Stomach (tissue), 9 donors: ENCODE results near the gene LRRC70. TPM values are rescaled to one million over a fixed set of nuclear protein-coding genes. Genes with fewer than 3 reads are reported as not detected.

ENCODE experiments used
- DNase-seq, 2 donors: peaks; one replicate each; pipeline versions ENCODE4 v3.0.0 to v3.0.0-alpha.2; 2013 to 2019
- H3K27ac ChIP-seq, 5 donors: fragments of 200-600 bp in 4 of 5; sonication (generic) in 4 of 5; one replicate each; pipeline ENCODE4 v1.5.1; 2013 to 2019; ENCODE audit warnings: mild to moderate bottlenecking in 1 of 5, moderate library complexity in 1 of 5
- H3K27me3 ChIP-seq, 3 donors: fragments of 200-600 bp; sonication (generic); one replicate each; pipeline ENCODE4 v1.5.1; 2017 to 2019; ENCODE audit warnings: mixed run types in 1 of 3
- H3K36me3 ChIP-seq, 4 donors: fragments of 200-600 bp; sonication (generic); 1 replicate in 3 of 4; 2 replicates in 1 of 4; pipeline ENCODE4 v1.5.1; 2016 to 2019
- H3K4me1 ChIP-seq, 4 donors: fragments of 200-600 bp; sonication (generic); one replicate each; pipeline ENCODE4 v1.5.1; 2016 to 2019
- H3K4me3 ChIP-seq, 4 donors: fragments of 200-600 bp; sonication (generic) in 3 of 4; one replicate each; pipeline ENCODE4 v1.5.1; 2016 to 2019; ENCODE audit warnings: mild to moderate bottlenecking in 1 of 4
- H3K9me3 ChIP-seq, 4 donors: fragments of 200-600 bp; sonication (generic); one replicate each; pipeline ENCODE4 v1.5.1; 2016 to 2019
- EP300 ChIP-seq: sonication (generic); formaldehyde crosslinking; IDR thresholded peaks from one replicate; pipeline ENCODE4 v1.6.1; 2017; ENCODE audit warnings: antibody characterized with exemption
- POLR2A ChIP-seq, 4 donors: fragments of 450-650 bp; IDR thresholded peaks; one replicate each; pipeline ENCODE4 v1.6.1; 2016; ENCODE audit warnings: antibody characterized with exemption in 4 of 4, control low read depth in 2 of 4, mild to moderate bottlenecking in 1 of 4, moderate library complexity in 1 of 4
- POLR2AphosphoS5 ChIP-seq, 3 donors: sonication (generic); formaldehyde crosslinking; IDR thresholded peaks; one replicate each; pipeline ENCODE4 v1.6.1; 2016; ENCODE audit warnings: antibody characterized with exemption in 3 of 3
- WGBS, 5 donors: extraction: QIAGEN DNeasy Blood & Tissue Kit in 3 of 5; methylation state at CpG; one replicate each; pipeline versions ENCODE4 v1.1.5 to v1.1.7; 2013 to 2018; 5-methylcytosine and 5-hydroxymethylcytosine counted together
- intact Hi-C: fragments of 100-400 bp; cut with DNase I; formaldehyde crosslinking; loops from one replicate; pipeline ENCODE4 v1.15.1; 2023; ENCODE audit warnings: low total_unique reads
- polyA plus RNA-seq, 3 donors: library from polyadenylated mRNA; stranded (reverse); fragments of 200-250 nt; gene quantifications; one replicate each; pipeline ENCODE4 v1.2.3, GENCODE V29; 2013
- total RNA-seq, 5 donors: library from RNA; depleted of rRNA; stranded (reverse); fragments of >200 nt; gene quantifications; one replicate each; pipeline versions ENCODE4 v1.1.0 to v1.2.3, GENCODE V29; 2014 to 2016
- TF ChIP-seq, protein P1 (sequence below), 7 experiments: fragments of 450-650 bp in 4 of 7; fragments of 200-600 bp in 3 of 7; sonication (generic) in 3 of 7; IDR thresholded peaks; one replicate each; pipeline ENCODE4 v1.5.1; 2016 to 2019; ENCODE audit warnings: antibody characterized with exemption in 7 of 7, control low read depth in 2 of 7, mild to moderate bottlenecking in 1 of 7
- donor health status: healthy with polysubstance abuse.
- donor health status: Bipolar disorder and iron deficiency.
- donor health status: healthy.

LRRC70 gene
- total and polyA plus RNA-seq, 8 donors = 0.68 to 22.8 (median 5.3) TPM; not detected in 2

GRCh38 chr5:62585306-62585705 is 6.7 kb downstream of the LRRC70 start:
- DNase-seq = no peak
- intact Hi-C loops = no loop called here
- no peak overlapping the region for H3K4me3 ChIP-seq
- H3K9me3 ChIP-seq = no peaks in the 10 kb centered on the region
- WGBS, 5 donors = 60 to 82% (median 76%) methylated on average over 2 of the region's 2 CpGs
- H3K36me3 ChIP-seq = peaks cover 0 to 15% (median 10%) of the 10 kb centered on the region in 4 donors
- peaks cover 0 to 10% (median 0%) of the 10 kb centered on the region in 4 donors for H3K4me1 ChIP-seq
- H3K27me3 ChIP-seq = no peaks in the 10 kb centered on the region
- no peak for TF ChIP-seq EP300
- TF ChIP-seq, protein P1, sequence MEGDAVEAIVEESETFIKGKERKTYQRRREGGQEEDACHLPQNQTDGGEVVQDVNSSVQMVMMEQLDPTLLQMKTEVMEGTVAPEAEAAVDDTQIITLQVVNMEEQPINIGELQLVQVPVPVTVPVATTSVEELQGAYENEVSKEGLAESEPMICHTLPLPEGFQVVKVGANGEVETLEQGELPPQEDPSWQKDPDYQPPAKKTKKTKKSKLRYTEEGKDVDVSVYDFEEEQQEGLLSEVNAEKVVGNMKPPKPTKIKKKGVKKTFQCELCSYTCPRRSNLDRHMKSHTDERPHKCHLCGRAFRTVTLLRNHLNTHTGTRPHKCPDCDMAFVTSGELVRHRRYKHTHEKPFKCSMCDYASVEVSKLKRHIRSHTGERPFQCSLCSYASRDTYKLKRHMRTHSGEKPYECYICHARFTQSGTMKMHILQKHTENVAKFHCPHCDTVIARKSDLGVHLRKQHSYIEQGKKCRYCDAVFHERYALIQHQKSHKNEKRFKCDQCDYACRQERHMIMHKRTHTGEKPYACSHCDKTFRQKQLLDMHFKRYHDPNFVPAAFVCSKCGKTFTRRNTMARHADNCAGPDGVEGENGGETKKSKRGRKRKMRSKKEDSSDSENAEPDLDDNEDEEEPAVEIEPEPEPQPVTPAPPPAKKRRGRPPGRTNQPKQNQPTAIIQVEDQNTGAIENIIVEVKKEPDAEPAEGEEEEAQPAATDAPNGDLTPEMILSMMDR (IDR thresholded peaks at IDR 0.05) = no peak
- no peak for TF ChIP-seq POLR2AphosphoS5 (IDR thresholded peaks at IDR 0.05)
- no peak for TF ChIP-seq POLR2A (IDR thresholded peaks at IDR 0.05)
- no peak overlapping the region for H3K27ac ChIP-seq

DNA sequence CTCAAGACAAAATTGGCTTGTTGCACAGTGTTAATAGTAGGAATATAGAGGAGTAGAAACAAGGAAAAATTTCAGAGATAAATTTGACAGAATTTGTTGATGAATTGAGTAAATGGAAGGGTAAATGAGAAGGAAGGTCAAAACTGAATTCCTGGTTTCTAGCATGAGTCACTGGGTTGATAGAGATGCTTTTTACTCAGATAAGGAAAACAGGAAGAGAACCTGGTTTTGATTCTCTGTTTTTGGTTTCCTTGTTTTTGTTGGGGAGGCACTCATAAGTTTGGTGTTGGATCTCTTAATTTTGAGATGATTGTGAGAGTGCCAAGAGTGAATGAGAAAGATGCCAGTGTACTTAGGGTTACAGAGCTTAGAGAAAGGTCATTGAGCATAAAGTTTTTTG is 7.1 kb downstream of the LRRC70 start:
- Histone ChIP-seq H3K4me1 (peaks cover 0 to 10% (median 0%) of the 10 kb centered on the region in 4 donors), H3K36me3 (peaks cover 0 to 16% (median 6%) of the 10 kb centered on the region in 4 donors), H3K9me3 (no peaks in the 10 kb centered on the region), H3K27me3 (no peaks in the 10 kb centered on the region), H3K27ac (no peak overlapping the region), H3K4me3 (no peak overlapping the region)
- intact Hi-C loops = no loop called here
- TF ChIP-seq POLR2A (IDR thresholded peaks at IDR 0.05) (no peak), POLR2AphosphoS5 (IDR thresholded peaks at IDR 0.05) (no peak), EP300 (no peak)
- TF ChIP-seq, protein P1 (IDR thresholded peaks at IDR 0.05) = no peak
- DNase-seq = no peak

- H3K4me1 ChIP-seq = peaks cover 0 to 10% (median 0%) of the 10 kb centered on the region in 4 donors
- no peak for TF ChIP-seq POLR2A (IDR thresholded peaks at IDR 0.05)
- TF ChIP-seq POLR2AphosphoS5 (IDR thresholded peaks at IDR 0.05) = no peak
- TF ChIP-seq EP300 = no peak
- TF ChIP-seq, protein P1 (IDR thresholded peaks at IDR 0.05) = no peak
- no peaks in the 10 kb centered on the region for H3K27me3 ChIP-seq
- no peaks in the 10 kb centered on the region for H3K9me3 ChIP-seq
- peaks cover 7 to 33% (median 19%) of the 10 kb centered on the region in 4 donors for H3K36me3 ChIP-seq
- intact Hi-C loops = no loop called here
- no peak for DNase-seq
- no peak overlapping the region for H3K4me3 ChIP-seq
- no peak overlapping the region for H3K27ac ChIP-seq
- WGBS, 5 donors = 74 to 85% (median 79%) methylated on average over 3 of the region's 3 CpGs
Observed at GRCh38 chr5:62587737-62588136, 9.1 kb downstream of the LRRC70 start.

- no peaks in the 10 kb centered on the region for H3K27me3 ChIP-seq
- no peaks in the 10 kb centered on the region for H3K9me3 ChIP-seq
- TF ChIP-seq POLR2AphosphoS5 (IDR thresholded peaks at IDR 0.05) = no peak
- TF ChIP-seq, protein P1 (IDR thresholded peaks at IDR 0.05) = no peak
- intact Hi-C loops = no loop called here
- H3K36me3 ChIP-seq = peaks cover 7 to 42% (median 23%) of the 10 kb centered on the region in 4 donors
- WGBS, 5 donors = 87 to 97% (median 94%) methylated on average over 4 of the region's 4 CpGs
- no peak for DNase-seq
- H3K4me3 ChIP-seq = no peak overlapping the region
- no peak overlapping the region for H3K27ac ChIP-seq
- peaks cover 0 to 10% (median 0%) of the 10 kb centered on the region in 4 donors for H3K4me1 ChIP-seq
Observed at GRCh38 chr5:62588668-62589067, 10.0 kb downstream of the LRRC70 start.
